Endothelial cell of umbilical vein (primary cell): ENCODE results near the gene CALN1. TPM values are rescaled to one million over a fixed set of nuclear protein-coding genes. Genes with fewer than 3 reads are reported as not detected.

Experiments
- BruUV-seq: library from RNA; stranded (reverse); fragments of 400-500 nt; replicated peaks from 2 replicates; lab custom pipeline; 2021; lab: Mats Ljungman, UMichigan
- CTCF ChIA-PET: fragments of 300-600, 350-600 bp; sonication (Branson Sonifier 250); formaldehyde crosslinking; loops from one replicate; lab custom pipeline; 2021; ENCODE audit warnings: antibody characterized with exemption, inconsistent platforms; lab: Charles Lee
- POLR2A ChIA-PET: fragments of 300-600, 350-600 bp; sonication (Branson Sonifier 250); formaldehyde crosslinking; loops from one replicate; lab custom pipeline; 2021; ENCODE audit warnings: antibody characterized with exemption, inconsistent platforms; lab: Charles Lee
- DNase-seq: peaks from one replicate; pipeline ENCODE4 v3.0.0-alpha.2; 2011; ENCODE audit warnings: low read depth, low spot score
- FAIRE-seq: peaks from 2 replicates; lab custom pipeline; 2011; peaks lifted over from hg19 to GRCh38; lab: Jason Lieb, UNC
- H2AFZ ChIP-seq: 2 replicates; pipeline ENCODE4 v1.6.0; 2012; ENCODE audit warnings: low read depth, low read length, control low read depth, inconsistent platforms
- H3K27ac ChIP-seq: 2 replicates; pipeline ENCODE4 v1.5.1; 2011; ENCODE audit warnings: low read depth, mild to moderate bottlenecking, control low read depth, low read length, moderate library complexity; ENCODE audit not compliant: insufficient read depth
- H3K27me3 ChIP-seq, 2 experiments: 2 replicates each; pipeline versions ENCODE4 v1.6.0 to v1.6.1; 2011; ENCODE audit warnings: low read length in 2 of 2, mixed read lengths in 1 of 2; ENCODE audit not compliant: control insufficient read depth in 2 of 2, insufficient read depth in 2 of 2
- H3K36me3 ChIP-seq, 2 experiments: 2 replicates in 1 of 2; 3 replicates in 1 of 2; pipeline ENCODE4 v1.5.1; 2011; ENCODE audit warnings: low read length in 2 of 2, mild to moderate bottlenecking in 1 of 2, moderate library complexity in 1 of 2; ENCODE audit not compliant: control insufficient read depth in 2 of 2, insufficient read depth in 2 of 2; ENCODE audit errors: extremely low read depth in 1 of 2
- H3K4me1 ChIP-seq: 3 replicates; pipeline ENCODE4 v1.5.1; 2011; ENCODE audit warnings: mild to moderate bottlenecking, low read length; ENCODE audit not compliant: control insufficient read depth, insufficient read depth; ENCODE audit errors: extremely low read depth
- H3K4me2 ChIP-seq: 2 replicates; pipeline ENCODE4 v1.6.1; 2011; ENCODE audit warnings: low read length, control low read depth, mixed read lengths; ENCODE audit not compliant: insufficient read depth
- H3K4me3 ChIP-seq, 3 experiments: fragments of 200-600 bp in 1 of 3; sonication (generic), shearing (Covaris generic) in 1 of 3; replicated peaks in 1 of 3; 2 replicates each; pipeline ENCODE4 v1.5.1; 2011 to 2016; ENCODE audit warnings: control low read depth in 3 of 3, low read length in 3 of 3, mild to moderate bottlenecking in 2 of 3, inconsistent platforms in 1 of 3, low read depth in 1 of 3, moderate library complexity in 1 of 3; ENCODE audit not compliant: insufficient read depth in 1 of 3
- H3K79me2 ChIP-seq: 2 replicates; pipeline ENCODE4 v1.6.0; 2012; ENCODE audit warnings: low read length, inconsistent platforms; ENCODE audit not compliant: control insufficient read depth, insufficient read depth
- H3K9ac ChIP-seq: replicated peaks from 2 replicates; pipeline ENCODE3; 2011; ENCODE audit warnings: low read length, control low read depth; ENCODE audit not compliant: insufficient read depth; ENCODE audit errors: extremely low read depth
- H3K9me1 ChIP-seq: replicated peaks from 3 replicates; pipeline ENCODE4 v1.6.0; 2011; ENCODE audit warnings: mild to moderate bottlenecking, low read length; ENCODE audit not compliant: control insufficient read depth, insufficient read depth; ENCODE audit errors: extremely low read depth
- H3K9me3 ChIP-seq: replicated peaks from 2 replicates; pipeline ENCODE4 v1.5.1; 2012; ENCODE audit warnings: low read length, inconsistent platforms; ENCODE audit not compliant: control insufficient read depth, insufficient read depth
- H4K20me1 ChIP-seq: replicated peaks from 2 replicates; pipeline ENCODE3; 2011; ENCODE audit warnings: mild to moderate bottlenecking, low read length; ENCODE audit not compliant: control insufficient read depth, insufficient read depth; ENCODE audit errors: extremely low read depth
- CTCF ChIP-seq, 2 donors: IDR thresholded peaks; 1 replicate in 1 of 2; 2 replicates in 1 of 2; pipeline ENCODE4 v1.5.1; 2011; ENCODE audit warnings: low read length in 2 of 2, mild to moderate bottlenecking in 2 of 2, moderate library complexity in 2 of 2, control low read depth in 1 of 2, inconsistent platforms in 1 of 2, low read depth in 1 of 2; ENCODE audit not compliant: insufficient read depth in 1 of 2; ENCODE audit errors: extremely low read depth in 1 of 2
- EZH2 ChIP-seq: IDR thresholded peaks from 2 replicates; pipeline ENCODE4 v1.6.1; 2012; ENCODE audit warnings: borderline replicate concordance, low read depth, mild to moderate bottlenecking, moderate library complexity, low read length, inconsistent platforms; ENCODE audit not compliant: severe bottlenecking
- FOS ChIP-seq: IDR thresholded peaks from 2 replicates; pipeline ENCODE4 v1.6.1; 2011; ENCODE audit warnings: mild to moderate bottlenecking, low read length, moderate library complexity, borderline replicate concordance; ENCODE audit not compliant: insufficient read depth
- GATA2 ChIP-seq: IDR thresholded peaks from 2 replicates; pipeline ENCODE4 v1.7.0; 2011; ENCODE audit warnings: low read depth, mild to moderate bottlenecking, moderate library complexity, mixed read lengths, low read length; ENCODE audit not compliant: insufficient read length, insufficient read depth
- JUN ChIP-seq: IDR thresholded peaks from 2 replicates; pipeline ENCODE4 v1.6.1; 2011; ENCODE audit warnings: borderline replicate concordance, low read depth; ENCODE audit not compliant: insufficient read length, insufficient read depth
- MAX ChIP-seq: IDR thresholded peaks from 2 replicates; pipeline ENCODE4 v1.6.1; 2011; ENCODE audit not compliant: insufficient read depth, insufficient read length
- MYC ChIP-seq: IDR thresholded peaks from one replicate; pipeline ENCODE4 v1.6.1; 2011; ENCODE audit warnings: mild to moderate bottlenecking, low read depth, low read length
- POLR2A ChIP-seq: IDR thresholded peaks from 2 replicates; pipeline ENCODE4 v1.6.1; 2012; ENCODE audit warnings: low read depth, mild to moderate bottlenecking, control low read depth, low read length
- POLR2AphosphoS5 ChIP-seq: IDR thresholded peaks from 2 replicates; pipeline ENCODE4 v1.6.1; 2012; ENCODE audit warnings: low read depth, mild to moderate bottlenecking, control low read depth, low read length, moderate library complexity; ENCODE audit not compliant: insufficient read depth
- dilution Hi-C: fragments of 300-500 bp; cut with MboI; formaldehyde crosslinking; loops from one replicate; pipeline ENCODE4 v1.15.0; 2019; ENCODE audit warnings: low sequenced_read_pairs; ENCODE audit not compliant: extremely low pct_ligation_motif_present
- intact Hi-C: fragments of 100-400 bp; cut with micrococcal nuclease; formaldehyde crosslinking; loops from one replicate; pipeline ENCODE4 v1.10.0; 2022
- polyA plus RNA-seq, 4 experiments: library from polyadenylated mRNA; depleted of rRNA in 3 of 4; stranded (reverse) in 3 of 4; unstranded in 1 of 4; fragments of >200 nt; gene quantifications; 2 replicates each; pipeline versions ENCODE4 v1.2.1 to v1.2.3, GENCODE V29; 2011 to 2012; ENCODE audit warnings: missing spikeins in 1 of 4
- total RNA-seq: library from RNA; stranded (reverse); gene quantifications from 2 replicates; pipeline ENCODE4 v1.2.3, GENCODE V29; 2021

Gene CALN1
- total and polyA plus RNA-seq, 2 donors (not counting 3 experiments of a cell fraction or from before 2014, with no cell fraction given): not detected

- H3K9me3 ChIP-seq: peaks cover 9% of the 10 kb centered on the region
- POLR2A ChIA-PET: no interaction called here
- no TSS peak for BruUV-seq
- DNase-seq (no peak), FAIRE-seq (no peak)
- H3K9ac ChIP-seq: no peak overlapping the region
- no peaks in the 10 kb centered on the region for H3K27me3 ChIP-seq
- no peaks in the 10 kb centered on the region for H3K9me1 ChIP-seq
- no peaks in the 10 kb centered on the region for H3K79me2 ChIP-seq
- no peaks in the 10 kb centered on the region for H4K20me1 ChIP-seq
- CTCF ChIA-PET: no interaction called here
- H3K36me3 ChIP-seq: no peaks in the 10 kb centered on the region
- TF ChIP-seq MAX (no peak), POLR2AphosphoS5 (no peak), GATA2 (no peak), EZH2 (no peak), JUN (no peak), MYC (no peak)
- no peak overlapping the region for H2AFZ ChIP-seq
- no peaks in the 10 kb centered on the region for H3K4me1 ChIP-seq
- H3K4me3 ChIP-seq: no peak overlapping the region
- no peak overlapping the region for H3K4me2 ChIP-seq
- intact Hi-C loops: no loop called here
- dilution Hi-C loops: no loop called here
- no peak overlapping the region for H3K27ac ChIP-seq
These were observed 501.1 kb downstream of the CALN1 start for GRCh38 chr7:71911051-71911450.

GRCh38 chr7:71905821-71906220, 506.3 kb downstream of the CALN1 start:
- no TSS peak for BruUV-seq
- POLR2A ChIA-PET: no interaction called here
- dilution Hi-C loops: no loop called here

More at GRCh38 chr7:71905821-71906220, 506.3 kb downstream of the CALN1 start:
- no peaks in the 10 kb centered on the region for H3K4me1 ChIP-seq
- H3K4me3 ChIP-seq: no peak overlapping the region
- no peaks in the 10 kb centered on the region for H3K27me3 ChIP-seq
- H4K20me1 ChIP-seq: no peaks in the 10 kb centered on the region
- no peak for TF ChIP-seq POLR2AphosphoS5
- TF ChIP-seq JUN: no peak
- no peak for TF ChIP-seq POLR2A
- TF ChIP-seq EZH2: no peak
- no peak for TF ChIP-seq FOS
- TF ChIP-seq CTCF (IDR thresholded peaks at IDR 0.05; ENCODE audit: extremely low read depth in 1 of 2, insufficient read depth in 1 of 2, low read depth in 1 of 2, low read length in 2 of 2): no peak
- no peak for TF ChIP-seq MYC
- no peak for TF ChIP-seq GATA2
- TF ChIP-seq MAX: no peak
- FAIRE-seq (no peak), DNase-seq (no peak)
- H3K9ac ChIP-seq: no peak overlapping the region
- no peaks in the 10 kb centered on the region for H3K36me3 ChIP-seq
- H3K9me3 ChIP-seq: peaks cover 6% of the 10 kb centered on the region
- CTCF ChIA-PET: no interaction called here
- no peaks in the 10 kb centered on the region for H3K9me1 ChIP-seq
- H3K27ac ChIP-seq: no peak overlapping the region
- no peak overlapping the region for H3K4me2 ChIP-seq
- H3K79me2 ChIP-seq: no peaks in the 10 kb centered on the region
- intact Hi-C loops: no loop called here
- H2AFZ ChIP-seq: no peak overlapping the region
